GM12874 (cell line): ENCODE measurements around the gene DHX57.

ENCODE experiments used
- TF ChIP-seq, protein P1 (sequence below): IDR thresholded peaks from 2 replicates; pipeline ENCODE4 v1.5.1; 2011; ENCODE audit warnings: low read depth, mild to moderate bottlenecking, control low read depth, low read length, moderate library complexity; ENCODE audit not compliant: insufficient read depth

The DHX57 gene

DNA sequence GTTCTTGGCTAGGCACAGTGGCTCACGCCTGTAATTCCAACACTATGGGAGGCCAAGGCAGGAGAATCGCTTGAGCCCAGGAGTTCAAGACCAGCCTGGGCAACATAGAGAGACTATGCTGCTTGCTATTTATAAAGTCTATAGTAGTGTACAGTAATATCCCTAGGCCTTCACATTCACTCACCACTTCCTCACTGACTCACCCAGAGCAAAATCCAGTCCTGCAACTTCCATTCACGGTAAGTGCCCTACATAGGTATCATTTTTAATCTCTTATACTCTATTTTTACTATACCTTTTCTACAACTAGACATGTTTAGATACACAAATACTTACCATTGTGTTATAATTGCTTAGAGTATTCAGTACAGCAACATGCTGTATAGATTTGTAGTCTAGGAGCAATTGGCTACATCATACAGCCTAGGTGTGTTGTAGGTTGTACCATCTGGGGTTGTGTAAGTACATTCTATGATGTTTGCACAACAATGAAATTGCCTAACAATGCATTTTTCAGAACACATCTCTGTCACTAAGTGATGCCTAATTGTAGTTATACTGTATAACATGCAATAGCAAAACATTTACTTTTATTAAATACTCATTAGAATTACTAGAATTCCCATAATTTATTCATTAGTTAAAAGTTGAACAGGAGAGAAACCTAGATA is 8.8 kb downstream of the DHX57 start:
- TF ChIP-seq, protein P1, sequence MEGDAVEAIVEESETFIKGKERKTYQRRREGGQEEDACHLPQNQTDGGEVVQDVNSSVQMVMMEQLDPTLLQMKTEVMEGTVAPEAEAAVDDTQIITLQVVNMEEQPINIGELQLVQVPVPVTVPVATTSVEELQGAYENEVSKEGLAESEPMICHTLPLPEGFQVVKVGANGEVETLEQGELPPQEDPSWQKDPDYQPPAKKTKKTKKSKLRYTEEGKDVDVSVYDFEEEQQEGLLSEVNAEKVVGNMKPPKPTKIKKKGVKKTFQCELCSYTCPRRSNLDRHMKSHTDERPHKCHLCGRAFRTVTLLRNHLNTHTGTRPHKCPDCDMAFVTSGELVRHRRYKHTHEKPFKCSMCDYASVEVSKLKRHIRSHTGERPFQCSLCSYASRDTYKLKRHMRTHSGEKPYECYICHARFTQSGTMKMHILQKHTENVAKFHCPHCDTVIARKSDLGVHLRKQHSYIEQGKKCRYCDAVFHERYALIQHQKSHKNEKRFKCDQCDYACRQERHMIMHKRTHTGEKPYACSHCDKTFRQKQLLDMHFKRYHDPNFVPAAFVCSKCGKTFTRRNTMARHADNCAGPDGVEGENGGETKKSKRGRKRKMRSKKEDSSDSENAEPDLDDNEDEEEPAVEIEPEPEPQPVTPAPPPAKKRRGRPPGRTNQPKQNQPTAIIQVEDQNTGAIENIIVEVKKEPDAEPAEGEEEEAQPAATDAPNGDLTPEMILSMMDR: no peak

DNA sequence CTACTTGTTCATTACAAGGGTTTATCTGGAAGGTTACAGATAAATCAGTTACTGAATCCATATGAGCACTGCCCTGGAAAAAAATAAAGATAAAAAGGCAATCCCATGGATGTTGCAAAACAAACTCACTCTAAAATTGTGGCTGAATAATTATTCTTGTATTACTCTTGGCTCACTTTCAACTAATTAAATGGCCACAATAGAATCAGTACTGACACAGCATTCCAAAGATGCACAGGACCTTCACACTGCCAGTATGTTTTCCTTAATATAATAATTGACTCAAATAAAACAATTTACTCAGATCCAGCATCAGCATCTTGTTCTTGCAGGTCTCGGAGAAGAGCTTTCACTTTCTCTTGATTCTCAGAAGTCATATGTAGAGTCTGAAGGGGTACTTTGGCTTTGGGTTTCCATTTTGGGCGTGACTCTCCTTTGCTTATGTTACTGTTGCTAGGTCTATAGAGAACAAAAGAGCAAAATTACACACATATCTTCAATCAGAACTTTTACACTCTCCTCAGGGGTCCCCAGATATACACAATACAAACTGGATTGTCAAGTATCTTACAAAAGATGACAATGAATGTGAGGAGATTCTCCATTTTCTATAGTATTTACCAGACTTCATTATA is 12.6 kb downstream of the DHX57 start:
- TF ChIP-seq, protein P1: no peak

DNA sequence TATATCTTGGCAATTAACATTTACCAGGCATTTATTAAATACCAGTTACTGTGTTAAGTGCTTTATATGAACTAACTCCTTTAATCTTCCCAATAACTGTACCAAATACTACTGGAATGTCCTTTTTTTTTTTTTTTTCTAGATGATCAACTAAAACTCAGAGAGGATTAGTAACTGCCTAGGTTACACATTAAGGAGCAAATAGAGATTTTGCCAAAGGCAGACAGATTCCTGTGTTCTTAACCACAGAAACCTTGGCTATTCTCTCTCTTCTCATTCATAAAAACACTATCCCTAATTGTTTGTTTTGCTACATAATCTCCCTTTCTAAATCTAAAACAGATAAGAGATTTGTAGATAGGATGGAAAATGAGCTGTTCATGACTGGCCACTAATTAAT is 13.3 kb downstream of the DHX57 start:
- TF ChIP-seq, protein P1: no peak

DNA sequence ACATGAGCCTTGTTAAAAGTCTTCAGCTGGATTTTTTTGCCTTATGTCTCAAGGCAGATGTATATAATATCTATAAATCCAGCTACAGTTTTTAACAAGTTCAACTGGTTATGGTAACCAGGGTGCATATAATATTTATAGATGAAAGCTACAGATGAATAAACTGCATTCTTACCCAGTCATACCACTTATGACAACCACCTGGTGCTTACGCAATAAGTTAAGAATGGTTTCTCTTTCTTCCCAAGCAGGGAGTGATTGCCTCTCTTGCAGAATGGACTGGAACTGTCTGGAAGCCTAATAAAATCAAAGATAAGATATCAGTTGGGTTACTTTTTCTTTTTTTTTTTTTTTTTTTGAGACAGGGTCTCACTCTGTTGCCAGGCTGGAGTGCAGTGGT is 19.6 kb downstream of the DHX57 start:
- TF ChIP-seq, protein P1: no peak

DNA sequence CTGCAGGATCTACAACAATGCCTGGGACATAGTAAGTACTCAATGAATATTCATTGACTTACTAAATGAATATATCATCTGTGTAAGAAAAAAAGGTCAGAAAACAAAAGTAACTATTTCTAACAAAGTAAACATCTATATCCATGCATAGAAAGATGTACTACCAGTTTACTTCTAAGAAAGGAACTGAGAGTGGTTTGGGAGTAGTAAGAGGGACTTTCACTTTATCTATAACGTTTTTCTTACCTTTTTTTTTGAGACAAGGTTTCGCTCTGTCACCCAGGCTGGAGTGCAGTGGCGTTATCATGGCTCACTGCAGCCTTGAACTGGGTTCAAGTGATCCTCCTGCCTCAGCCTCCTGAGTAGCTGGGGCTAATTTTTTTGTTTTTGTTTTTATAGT is 25.7 kb downstream of the DHX57 start:
- TF ChIP-seq, protein P1: no peak

DNA sequence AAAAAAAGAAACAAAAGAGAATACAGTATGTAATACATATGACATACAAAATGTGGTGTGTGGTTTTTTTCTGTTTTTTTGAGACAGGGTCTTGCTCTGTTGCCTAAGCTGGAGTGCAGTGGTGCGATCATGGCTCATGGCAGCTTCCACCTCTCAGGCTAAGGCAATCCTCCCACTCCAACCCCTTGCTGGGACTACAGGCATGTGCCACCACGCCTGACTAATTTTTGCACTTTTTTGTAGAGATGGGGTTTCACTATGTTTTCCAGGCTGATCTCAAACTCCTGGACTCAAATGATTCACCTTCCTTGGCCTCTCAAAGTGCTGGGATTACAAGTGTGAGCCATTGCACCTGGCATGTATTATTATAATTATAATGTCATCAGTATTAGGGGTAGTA is 38.9 kb downstream of the DHX57 start:
- TF ChIP-seq, protein P1: no peak

DNA sequence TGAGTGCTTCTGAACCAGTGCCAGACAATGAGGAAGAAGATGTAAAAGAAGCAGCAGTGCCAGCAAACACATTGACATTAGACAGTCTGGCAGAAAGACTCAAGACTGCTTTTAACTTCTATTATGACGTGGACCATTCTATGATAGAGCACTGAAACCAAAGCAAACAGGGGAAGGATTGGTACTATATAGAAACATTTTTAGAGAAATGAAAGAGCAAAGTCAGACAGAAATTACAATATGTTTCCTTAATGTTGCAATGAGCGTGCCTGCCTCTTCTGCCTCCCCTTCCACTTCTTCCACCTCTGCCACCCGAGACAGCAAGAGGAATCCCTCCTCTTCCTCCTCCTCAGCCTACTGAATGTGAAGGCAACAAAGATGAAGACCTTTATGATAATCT is 39.7 kb downstream of the DHX57 start:
- TF ChIP-seq, protein P1: no peak
